ENCODE measurements around the gene ARID3B. TPM values are rescaled to one million over a fixed set of nuclear protein-coding genes. Genes with fewer than 3 reads are reported as not detected.

Gene ARID3B
- total RNA-seq, 1 donor from 2014 or later: 31.5 TPM

- H3K27ac ChIP-seq: no peak overlapping the region
- Mint-ChIP-seq H3K27ac (peak overlapping the region; percentile 95), H3K9me3 (no peaks in the 10 kb centered on the region), H3K36me3 (no peaks in the 10 kb centered on the region), H3K4me3 (peak overlapping the region; percentile 83), H3K4me1 (peaks cover 21% of the 10 kb centered on the region), H3K27me3 (ENCODE audit: insufficient read depth, low read depth) (peaks cover 8% of the 10 kb centered on the region)
- TF ChIP-seq EZH2phosphoT487 (IDR thresholded peaks at IDR 0.05) (no peak), CTCF (IDR thresholded peaks at IDR 0.05) (no peak), EZH2 (IDR thresholded peaks at IDR 0.05) (no peak)
- H4K20me1 ChIP-seq (ENCODE audit: low read depth): peaks cover 26% of the 10 kb centered on the region
- no peak for DNase-seq (ENCODE audit: low spot score)
- peaks cover 25% of the 10 kb centered on the region for H3K4me1 ChIP-seq
- H3K79me2 ChIP-seq (ENCODE audit: low read depth): peaks cover 27% of the 10 kb centered on the region
- no peaks in the 10 kb centered on the region for H3K36me3 ChIP-seq
- peaks cover 20% of the 10 kb centered on the region for H3F3A ChIP-seq (ENCODE audit: low read depth)
- no peaks in the 10 kb centered on the region for H3K9me3 ChIP-seq (ENCODE audit: low read depth)
- H3K27me3 ChIP-seq: peaks cover 10% of the 10 kb centered on the region
- H3K4me3 ChIP-seq: no peak overlapping the region
- H2AFZ ChIP-seq (replicated peaks): no peak overlapping the region
- H3K9ac ChIP-seq: no peak overlapping the region
- H3K4me2 ChIP-seq: no peak overlapping the region
Observed at GRCh38 chr15:74613089-74613952, 72.3 kb downstream of the ARID3B start.

GRCh38 chr15:74613953-74614743, 73.1 kb downstream of the ARID3B start:
- H3K4me1 Mint-ChIP-seq: peaks cover 21% of the 10 kb centered on the region
- H2AFZ ChIP-seq (replicated peaks): peak overlapping the region; percentile 48
- H3K36me3 Mint-ChIP-seq: no peaks in the 10 kb centered on the region

GRCh38 chr15:74614744-74615507, 73.9 kb downstream of the ARID3B start:
- Histone ChIP-seq H3K27me3 (peaks cover 10% of the 10 kb centered on the region), H3K36me3 (no peaks in the 10 kb centered on the region), H4K20me1 (ENCODE audit: low read depth) (peaks cover 42% of the 10 kb centered on the region), H2AFZ (replicated peaks) (peak overlapping the region; percentile 48), H3K9me3 (ENCODE audit: low read depth) (no peaks in the 10 kb centered on the region), H3K9ac (peak overlapping the region; percentile 73), H3K4me1 (peaks cover 23% of the 10 kb centered on the region), H3K4me3 (peak overlapping the region; percentile 93), H3K27ac (peak overlapping the region; percentile 86), H3K79me2 (ENCODE audit: low read depth) (peaks cover 36% of the 10 kb centered on the region), H3F3A (ENCODE audit: low read depth) (peaks cover 20% of the 10 kb centered on the region), H3K4me2 (peak overlapping the region; percentile 96)
- H3K27ac Mint-ChIP-seq: peak overlapping the region; percentile 66
- TF ChIP-seq EZH2phosphoT487 (IDR thresholded peaks at IDR 0.05) (peak; percentile 23), CTCF (IDR thresholded peaks at IDR 0.05) (no peak)
- peak; percentile 93 for DNase-seq (ENCODE audit: low spot score)
- no peaks in the 10 kb centered on the region for H3K9me3 Mint-ChIP-seq
- peaks cover 19% of the 10 kb centered on the region for H3K4me1 Mint-ChIP-seq
- H3K27me3 Mint-ChIP-seq (ENCODE audit: insufficient read depth, low read depth): peaks cover 8% of the 10 kb centered on the region
- H3K4me3 Mint-ChIP-seq: peak overlapping the region; percentile 95
- peaks cover 2% of the 10 kb centered on the region for H3K36me3 Mint-ChIP-seq

More at GRCh38 chr15:74613953-74614743, 73.1 kb downstream of the ARID3B start:
- TF ChIP-seq EZH2 (IDR thresholded peaks at IDR 0.05): no peak
- Histone ChIP-seq H3F3A (ENCODE audit: low read depth) (peaks cover 20% of the 10 kb centered on the region), H3K79me2 (ENCODE audit: low read depth) (peaks cover 35% of the 10 kb centered on the region), H3K4me1 (peaks cover 25% of the 10 kb centered on the region), H3K4me3 (peak overlapping the region; percentile 93), H3K27ac (no peak overlapping the region), H3K27me3 (peaks cover 10% of the 10 kb centered on the region), H4K20me1 (ENCODE audit: low read depth) (peaks cover 34% of the 10 kb centered on the region), H3K4me2 (peak overlapping the region; percentile 96), H3K9ac (no peak overlapping the region), H3K9me3 (ENCODE audit: low read depth) (no peaks in the 10 kb centered on the region), H3K36me3 (no peaks in the 10 kb centered on the region)
- no peak for DNase-seq (ENCODE audit: low spot score)
- Mint-ChIP-seq H3K9me3 (no peaks in the 10 kb centered on the region), H3K27ac (no peak overlapping the region), H3K27me3 (ENCODE audit: insufficient read depth, low read depth) (peaks cover 10% of the 10 kb centered on the region), H3K4me3 (peak overlapping the region; percentile 83)
